K562 (cell line): ENCODE measurements around the gene SALL2. TPM values are rescaled to one million over a fixed set of nuclear protein-coding genes. Genes with fewer than 3 reads are reported as not detected.

Experiments used
- ETS2 ChIP-seq: IDR thresholded peaks from 2 replicates; pipeline ENCODE4 v1.6.1; 2016; ENCODE audit warnings: borderline replicate concordance, missing genetic modification characterization, mild to moderate bottlenecking, moderate library complexity, missing compliant biosample characterization; ENCODE audit not compliant: poor library complexity, severe bottlenecking
- GATAD2B ChIP-seq: fragments of 450-650 bp; IDR thresholded peaks from 2 replicates; pipeline ENCODE4 v1.6.1; 2017; ENCODE audit warnings: mild to moderate bottlenecking, borderline replicate concordance
- HLTF ChIP-seq: fragments of 450-650 bp; IDR thresholded peaks from 2 replicates; pipeline ENCODE4 v1.6.1; 2016
- HNRNPK ChIP-seq: fragments of 200-400 bp; formaldehyde crosslinking; IDR thresholded peaks from one replicate; pipeline ENCODE4 v1.6.1; 2018; ENCODE audit warnings: mild to moderate bottlenecking, low read depth, low read length; ENCODE audit not compliant: poor library complexity, severe bottlenecking
- POLR2A ChIP-seq: fragments of 450-650 bp; conservative IDR thresholded peaks from 2 replicates; pipeline ENCODE4 v1.6.1; 2016
- SIN3B ChIP-seq: fragments of 450-650 bp; IDR thresholded peaks from 2 replicates; pipeline ENCODE4 v1.6.1; 2017; ENCODE audit warnings: low read depth, mild to moderate bottlenecking, moderate library complexity
- XRCC5 ChIP-seq: fragments of 200-400 bp; formaldehyde crosslinking; IDR thresholded peaks from 2 replicates; pipeline ENCODE4 v1.6.1; 2017; ENCODE audit warnings: low read depth, mild to moderate bottlenecking, low read length
- ZC3H8 ChIP-seq: fragments of 450-650 bp; IDR thresholded peaks from 2 replicates; pipeline ENCODE4 v1.6.1; 2017
- ZNF133 ChIP-seq: fragments of 250-450 bp; sonication (Bioruptor Pico); IDR thresholded peaks from 2 replicates; pipeline ENCODE4 v1.4.0; 2020; ENCODE audit warnings: mild to moderate bottlenecking
- polyA plus RNA-seq, 8 experiments: library from polyadenylated mRNA; depleted of rRNA in 4 of 8; stranded (reverse) in 5 of 8; unstranded in 3 of 8; fragments of >200 nt; fragmentation: Nextera tagmentation in 2 of 8; fragmentation: Illumina TruSeq in 1 of 8; extraction: Ambion mirVana in 2 of 8; extraction: Trizol in 1 of 8; gene quantifications; 2 replicates each; pipeline versions ENCODE4 v1.2.1 to v1.2.3, GENCODE V29; 2011 to 2014; ENCODE audit warnings: inconsistent platforms in 1 of 8, missing spikeins in 1 of 8
- total RNA-seq, 7 experiments: library from RNA; depleted of rRNA in 6 of 7; stranded (reverse); fragments of >200 nt in 6 of 7; fragmentation: Illumina TruSeq in 2 of 7; extraction: Trizol in 2 of 7; gene quantifications; 2 replicates each; pipeline versions ENCODE4 v1.2.1 to v1.2.3, GENCODE V29; 2011 to 2021; ENCODE audit warnings: low replicate concordance in 1 of 7
- TF ChIP-seq, protein P1 (sequence below): sonication (generic); formaldehyde crosslinking; IDR thresholded peaks from 2 replicates; pipeline ENCODE4 v1.8.0; 2023; ENCODE audit warnings: missing genetic modification reagents, mild to moderate bottlenecking, borderline replicate concordance
- TF ChIP-seq, protein P2 (sequence below), 2 experiments: IDR thresholded peaks in 1 of 2; conservative IDR thresholded peaks in 1 of 2; 2 replicates each; pipeline ENCODE4 v1.6.1; 2016; ENCODE audit warnings: low read depth in 2 of 2, mild to moderate bottlenecking in 1 of 2, missing compliant biosample characterization in 1 of 2, missing genetic modification characterization in 1 of 2, moderate library complexity in 1 of 2
- TF ChIP-seq, protein P3 (sequence below), 3 experiments: IDR thresholded peaks in 2 of 3; conservative IDR thresholded peaks in 1 of 3; 2 replicates each; pipeline ENCODE4 v1.5.1; 2011 to 2012; ENCODE audit warnings: low read length in 3 of 3, mild to moderate bottlenecking in 3 of 3, control low read depth in 2 of 3, improper control_type of control experiment in 1 of 3, inconsistent platforms in 1 of 3, low read depth in 1 of 3, mixed read lengths in 1 of 3, moderate library complexity in 1 of 3; ENCODE audit not compliant: insufficient read depth in 2 of 3
- TF ChIP-seq, protein P4 (sequence below): fragments of 450-650 bp; IDR thresholded peaks from 2 replicates; pipeline ENCODE4 v1.6.1; 2016; ENCODE audit warnings: mild to moderate bottlenecking

The SALL2 gene
- total and polyA plus RNA-seq, 9 of the 15 experiments (the other 6 are each of a cell fraction or from before 2014, with no cell fraction given) = 6.6 to 30.4 (median 12.9) TPM

DNA sequence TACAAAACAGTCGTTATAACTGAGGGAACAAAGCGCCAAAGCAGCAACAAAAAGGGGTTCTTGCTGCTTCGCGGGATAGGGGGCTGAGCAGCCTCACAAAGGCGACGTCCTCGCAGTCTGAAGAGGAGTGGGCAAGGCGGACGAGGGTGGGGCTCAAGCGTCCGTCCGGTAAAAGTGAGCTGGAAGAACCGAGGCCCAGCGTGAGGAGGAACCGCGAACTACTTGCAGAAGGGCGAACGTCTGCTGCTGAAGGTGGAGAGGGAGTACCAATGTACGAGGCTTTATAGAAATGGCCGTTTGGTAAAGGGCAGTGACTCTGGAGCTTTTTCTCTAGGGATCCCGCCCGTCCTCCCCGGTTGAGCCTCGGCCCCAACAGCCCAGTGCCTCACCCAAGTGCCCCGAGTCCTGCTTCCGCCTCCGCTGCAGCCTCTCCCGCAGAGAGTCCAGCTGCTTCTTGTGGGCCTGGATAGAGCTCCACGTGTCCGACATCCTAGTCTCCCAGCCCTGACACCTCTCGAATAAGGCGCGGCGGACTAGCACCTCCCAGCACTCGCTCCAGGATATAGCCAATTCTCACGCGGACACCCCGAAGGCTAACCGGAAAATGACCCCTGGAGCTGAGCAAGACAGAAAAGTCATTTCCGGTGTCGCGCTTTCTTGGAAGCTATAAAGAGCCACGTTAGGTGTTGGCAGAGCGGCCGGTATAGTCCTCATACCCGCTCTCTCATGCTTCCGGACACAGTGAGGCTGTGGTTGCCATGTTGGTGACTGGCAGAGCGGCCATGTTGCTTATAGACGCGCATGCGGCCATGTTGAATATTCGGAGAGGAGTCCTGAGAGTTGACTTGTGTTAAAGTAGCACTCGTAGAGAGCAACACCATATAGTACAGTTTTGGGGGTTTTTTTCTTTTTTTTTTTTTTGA lies 15.2 kb downstream of the SALL2 start, which contains the start of gene METTL3 (continued):
- TF ChIP-seq, protein P1, sequence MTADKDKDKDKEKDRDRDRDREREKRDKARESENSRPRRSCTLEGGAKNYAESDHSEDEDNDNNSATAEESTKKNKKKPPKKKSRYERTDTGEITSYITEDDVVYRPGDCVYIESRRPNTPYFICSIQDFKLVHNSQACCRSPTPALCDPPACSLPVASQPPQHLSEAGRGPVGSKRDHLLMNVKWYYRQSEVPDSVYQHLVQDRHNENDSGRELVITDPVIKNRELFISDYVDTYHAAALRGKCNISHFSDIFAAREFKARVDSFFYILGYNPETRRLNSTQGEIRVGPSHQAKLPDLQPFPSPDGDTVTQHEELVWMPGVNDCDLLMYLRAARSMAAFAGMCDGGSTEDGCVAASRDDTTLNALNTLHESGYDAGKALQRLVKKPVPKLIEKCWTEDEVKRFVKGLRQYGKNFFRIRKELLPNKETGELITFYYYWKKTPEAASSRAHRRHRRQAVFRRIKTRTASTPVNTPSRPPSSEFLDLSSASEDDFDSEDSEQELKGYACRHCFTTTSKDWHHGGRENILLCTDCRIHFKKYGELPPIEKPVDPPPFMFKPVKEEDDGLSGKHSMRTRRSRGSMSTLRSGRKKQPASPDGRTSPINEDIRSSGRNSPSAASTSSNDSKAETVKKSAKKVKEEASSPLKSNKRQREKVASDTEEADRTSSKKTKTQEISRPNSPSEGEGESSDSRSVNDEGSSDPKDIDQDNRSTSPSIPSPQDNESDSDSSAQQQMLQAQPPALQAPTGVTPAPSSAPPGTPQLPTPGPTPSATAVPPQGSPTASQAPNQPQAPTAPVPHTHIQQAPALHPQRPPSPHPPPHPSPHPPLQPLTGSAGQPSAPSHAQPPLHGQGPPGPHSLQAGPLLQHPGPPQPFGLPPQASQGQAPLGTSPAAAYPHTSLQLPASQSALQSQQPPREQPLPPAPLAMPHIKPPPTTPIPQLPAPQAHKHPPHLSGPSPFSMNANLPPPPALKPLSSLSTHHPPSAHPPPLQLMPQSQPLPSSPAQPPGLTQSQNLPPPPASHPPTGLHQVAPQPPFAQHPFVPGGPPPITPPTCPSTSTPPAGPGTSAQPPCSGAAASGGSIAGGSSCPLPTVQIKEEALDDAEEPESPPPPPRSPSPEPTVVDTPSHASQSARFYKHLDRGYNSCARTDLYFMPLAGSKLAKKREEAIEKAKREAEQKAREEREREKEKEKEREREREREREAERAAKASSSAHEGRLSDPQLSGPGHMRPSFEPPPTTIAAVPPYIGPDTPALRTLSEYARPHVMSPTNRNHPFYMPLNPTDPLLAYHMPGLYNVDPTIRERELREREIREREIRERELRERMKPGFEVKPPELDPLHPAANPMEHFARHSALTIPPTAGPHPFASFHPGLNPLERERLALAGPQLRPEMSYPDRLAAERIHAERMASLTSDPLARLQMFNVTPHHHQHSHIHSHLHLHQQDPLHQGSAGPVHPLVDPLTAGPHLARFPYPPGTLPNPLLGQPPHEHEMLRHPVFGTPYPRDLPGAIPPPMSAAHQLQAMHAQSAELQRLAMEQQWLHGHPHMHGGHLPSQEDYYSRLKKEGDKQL = no peak
- TF ChIP-seq POLR2A = peak; percentile 91
- TF ChIP-seq, protein P2, sequence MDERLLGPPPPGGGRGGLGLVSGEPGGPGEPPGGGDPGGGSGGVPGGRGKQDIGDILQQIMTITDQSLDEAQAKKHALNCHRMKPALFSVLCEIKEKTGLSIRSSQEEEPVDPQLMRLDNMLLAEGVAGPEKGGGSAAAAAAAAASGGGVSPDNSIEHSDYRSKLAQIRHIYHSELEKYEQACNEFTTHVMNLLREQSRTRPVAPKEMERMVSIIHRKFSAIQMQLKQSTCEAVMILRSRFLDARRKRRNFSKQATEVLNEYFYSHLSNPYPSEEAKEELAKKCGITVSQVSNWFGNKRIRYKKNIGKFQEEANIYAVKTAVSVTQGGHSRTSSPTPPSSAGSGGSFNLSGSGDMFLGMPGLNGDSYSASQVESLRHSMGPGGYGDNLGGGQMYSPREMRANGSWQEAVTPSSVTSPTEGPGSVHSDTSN (CRISPR knock-in tag; IDR thresholded peaks at IDR 0.05; ENCODE audit: low read depth) = no peak
- TF ChIP-seq, protein P2 (tag; conservative IDR thresholded peaks at IDR 0.05; ENCODE audit: low read depth) = no peak
- TF ChIP-seq ZC3H8 = no peak
- TF ChIP-seq HNRNPK = no peak
- no peak for TF ChIP-seq GATAD2B
- TF ChIP-seq ETS2 (tag) = no peak
- no peak for TF ChIP-seq HLTF
- peak; percentile 52; the same call in 1 of the 2 replicates for TF ChIP-seq SIN3B
- TF ChIP-seq, protein P3, sequence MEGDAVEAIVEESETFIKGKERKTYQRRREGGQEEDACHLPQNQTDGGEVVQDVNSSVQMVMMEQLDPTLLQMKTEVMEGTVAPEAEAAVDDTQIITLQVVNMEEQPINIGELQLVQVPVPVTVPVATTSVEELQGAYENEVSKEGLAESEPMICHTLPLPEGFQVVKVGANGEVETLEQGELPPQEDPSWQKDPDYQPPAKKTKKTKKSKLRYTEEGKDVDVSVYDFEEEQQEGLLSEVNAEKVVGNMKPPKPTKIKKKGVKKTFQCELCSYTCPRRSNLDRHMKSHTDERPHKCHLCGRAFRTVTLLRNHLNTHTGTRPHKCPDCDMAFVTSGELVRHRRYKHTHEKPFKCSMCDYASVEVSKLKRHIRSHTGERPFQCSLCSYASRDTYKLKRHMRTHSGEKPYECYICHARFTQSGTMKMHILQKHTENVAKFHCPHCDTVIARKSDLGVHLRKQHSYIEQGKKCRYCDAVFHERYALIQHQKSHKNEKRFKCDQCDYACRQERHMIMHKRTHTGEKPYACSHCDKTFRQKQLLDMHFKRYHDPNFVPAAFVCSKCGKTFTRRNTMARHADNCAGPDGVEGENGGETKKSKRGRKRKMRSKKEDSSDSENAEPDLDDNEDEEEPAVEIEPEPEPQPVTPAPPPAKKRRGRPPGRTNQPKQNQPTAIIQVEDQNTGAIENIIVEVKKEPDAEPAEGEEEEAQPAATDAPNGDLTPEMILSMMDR (IDR thresholded peaks at IDR 0.05 in 2 of 3, conservative IDR thresholded peaks at IDR 0.05 in 1 of 3; ENCODE audit: insufficient read depth in 2 of 3, low read depth in 1 of 3, low read length in 3 of 3) = 0 out of 6 replicates have a peak, but pooled peaks of 1 of the 3 experiments have one; percentile 1
- no peak for TF ChIP-seq ZNF133 (CRISPR knock-in tag)
- TF ChIP-seq, protein P4, sequence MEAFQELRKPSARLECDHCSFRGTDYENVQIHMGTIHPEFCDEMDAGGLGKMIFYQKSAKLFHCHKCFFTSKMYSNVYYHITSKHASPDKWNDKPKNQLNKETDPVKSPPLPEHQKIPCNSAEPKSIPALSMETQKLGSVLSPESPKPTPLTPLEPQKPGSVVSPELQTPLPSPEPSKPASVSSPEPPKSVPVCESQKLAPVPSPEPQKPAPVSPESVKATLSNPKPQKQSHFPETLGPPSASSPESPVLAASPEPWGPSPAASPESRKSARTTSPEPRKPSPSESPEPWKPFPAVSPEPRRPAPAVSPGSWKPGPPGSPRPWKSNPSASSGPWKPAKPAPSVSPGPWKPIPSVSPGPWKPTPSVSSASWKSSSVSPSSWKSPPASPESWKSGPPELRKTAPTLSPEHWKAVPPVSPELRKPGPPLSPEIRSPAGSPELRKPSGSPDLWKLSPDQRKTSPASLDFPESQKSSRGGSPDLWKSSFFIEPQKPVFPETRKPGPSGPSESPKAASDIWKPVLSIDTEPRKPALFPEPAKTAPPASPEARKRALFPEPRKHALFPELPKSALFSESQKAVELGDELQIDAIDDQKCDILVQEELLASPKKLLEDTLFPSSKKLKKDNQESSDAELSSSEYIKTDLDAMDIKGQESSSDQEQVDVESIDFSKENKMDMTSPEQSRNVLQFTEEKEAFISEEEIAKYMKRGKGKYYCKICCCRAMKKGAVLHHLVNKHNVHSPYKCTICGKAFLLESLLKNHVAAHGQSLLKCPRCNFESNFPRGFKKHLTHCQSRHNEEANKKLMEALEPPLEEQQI = no peak
- TF ChIP-seq XRCC5 = no peak
